Cardiac fibroblast (primary cell): ENCODE measurements around the gene SLC9A1.
"Not testable (repeated sequence)": the region's sequence is repeated elsewhere in the genome, so short reads cannot be mapped to it uniquely, and the experiment has no call there.

Experiments used
- DNase-seq, 2 donors: peaks; one replicate each; pipeline versions ENCODE4 v3.0.0 to v3.0.0-alpha.2; 2010; ENCODE audit warnings: low read depth in 2 of 2
- H3K4me3 ChIP-seq, 2 donors: replicated peaks in 1 of 2; 1 replicate in 1 of 2; 2 replicates in 1 of 2; pipeline ENCODE4 v1.5.1; 2011; ENCODE audit warnings: low read depth in 2 of 2, low read length in 2 of 2, mild to moderate bottlenecking in 2 of 2, moderate library complexity in 1 of 2
- TF ChIP-seq, protein P1 (sequence below): IDR thresholded peaks from one replicate; pipeline ENCODE4 v1.5.1; 2011; ENCODE audit warnings: low read depth, mild to moderate bottlenecking, low read length, inconsistent platforms

Gene SLC9A1

DNA sequence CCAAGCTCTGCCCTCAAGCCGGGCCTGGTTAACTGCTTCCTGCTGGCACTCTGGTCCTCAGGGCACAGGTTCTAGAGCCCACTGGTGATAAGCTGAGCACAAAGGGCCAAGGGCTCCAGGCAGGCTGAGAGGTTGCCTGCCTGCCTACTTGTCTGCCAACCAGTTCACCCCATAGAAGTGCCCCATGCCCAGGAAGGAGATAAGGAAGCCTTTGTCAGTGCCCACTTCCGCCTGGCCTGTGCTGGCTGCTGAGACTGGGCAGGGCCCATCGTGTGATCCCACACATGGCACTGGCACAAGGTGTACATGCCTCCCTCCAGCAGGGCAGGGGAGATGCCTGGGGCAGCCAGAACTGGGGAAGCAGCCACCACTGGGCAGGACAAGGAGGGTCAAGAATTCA lies 24.1 kb downstream of the SLC9A1 start:
- TF ChIP-seq, protein P1, sequence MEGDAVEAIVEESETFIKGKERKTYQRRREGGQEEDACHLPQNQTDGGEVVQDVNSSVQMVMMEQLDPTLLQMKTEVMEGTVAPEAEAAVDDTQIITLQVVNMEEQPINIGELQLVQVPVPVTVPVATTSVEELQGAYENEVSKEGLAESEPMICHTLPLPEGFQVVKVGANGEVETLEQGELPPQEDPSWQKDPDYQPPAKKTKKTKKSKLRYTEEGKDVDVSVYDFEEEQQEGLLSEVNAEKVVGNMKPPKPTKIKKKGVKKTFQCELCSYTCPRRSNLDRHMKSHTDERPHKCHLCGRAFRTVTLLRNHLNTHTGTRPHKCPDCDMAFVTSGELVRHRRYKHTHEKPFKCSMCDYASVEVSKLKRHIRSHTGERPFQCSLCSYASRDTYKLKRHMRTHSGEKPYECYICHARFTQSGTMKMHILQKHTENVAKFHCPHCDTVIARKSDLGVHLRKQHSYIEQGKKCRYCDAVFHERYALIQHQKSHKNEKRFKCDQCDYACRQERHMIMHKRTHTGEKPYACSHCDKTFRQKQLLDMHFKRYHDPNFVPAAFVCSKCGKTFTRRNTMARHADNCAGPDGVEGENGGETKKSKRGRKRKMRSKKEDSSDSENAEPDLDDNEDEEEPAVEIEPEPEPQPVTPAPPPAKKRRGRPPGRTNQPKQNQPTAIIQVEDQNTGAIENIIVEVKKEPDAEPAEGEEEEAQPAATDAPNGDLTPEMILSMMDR: no peak
- DNase-seq: no peak
- H3K4me3 ChIP-seq: no peak overlapping the region

GRCh38 chr1:27129225-27129624 lies 25.7 kb downstream of the SLC9A1 start:
- no peak overlapping the region for H3K4me3 ChIP-seq
- TF ChIP-seq, protein P1: no peak
- no peak for DNase-seq

- H3K4me3 ChIP-seq: no peak overlapping the region
- TF ChIP-seq, protein P1: peak; percentile 1
- DNase-seq: no peak
Measured at GRCh38 chr1:27127419-27127818, 27.5 kb downstream of the SLC9A1 start.

- TF ChIP-seq, protein P1: no peak
- H3K4me3 ChIP-seq: no peak overlapping the region
- no peak for DNase-seq
Measured at GRCh38 chr1:27126391-27126790, 28.5 kb downstream of the SLC9A1 start.

DNA sequence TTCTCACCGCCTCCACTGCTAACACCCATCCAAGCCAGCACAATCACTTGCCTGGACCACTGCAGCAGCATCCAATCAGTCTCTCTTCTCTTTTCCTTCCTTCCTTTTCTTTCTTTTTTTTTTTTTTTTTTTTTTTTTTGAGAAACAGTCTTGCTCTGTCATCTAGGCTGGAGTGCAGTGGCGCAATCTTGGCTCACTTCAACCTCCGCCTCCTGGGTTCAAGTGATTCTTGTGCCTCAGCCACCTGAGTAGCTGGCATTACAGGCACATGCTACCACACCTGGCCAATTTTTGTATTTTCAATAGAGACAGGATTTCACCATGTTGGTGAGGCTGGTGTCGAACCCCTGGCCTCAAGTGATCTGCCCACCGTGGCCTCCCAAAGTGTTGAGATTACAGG lies 29.8 kb downstream of the SLC9A1 start:
- DNase-seq, H3K4me3 ChIP-seq: not testable (repeated sequence)

DNA sequence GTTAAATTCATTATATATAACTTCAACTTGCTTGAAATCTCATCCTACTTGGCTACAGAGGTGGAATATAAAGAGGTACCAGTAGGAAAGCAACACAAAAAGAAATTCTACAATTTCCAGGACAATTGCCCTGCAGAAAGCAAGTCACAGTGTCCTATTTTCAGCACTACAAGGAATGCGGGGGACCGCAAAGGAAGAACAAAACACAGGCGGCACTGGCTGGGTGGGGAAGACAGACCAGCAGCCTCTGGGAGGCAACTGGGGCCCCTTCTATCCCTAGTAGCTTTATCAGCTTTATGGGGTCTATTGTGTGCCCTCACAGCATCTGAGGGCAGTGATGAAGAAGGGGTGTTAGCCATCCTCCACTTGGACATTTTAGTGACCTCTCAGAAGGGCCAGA lies 30.5 kb downstream of the SLC9A1 start:
- TF ChIP-seq, protein P1: no peak
- H3K4me3 ChIP-seq: no peak overlapping the region
- DNase-seq: no peak

- no peak overlapping the region for H3K4me3 ChIP-seq
- peak; percentile 68 to 69 for DNase-seq
Measured at GRCh38 chr1:27122652-27123051, 32.3 kb downstream of the SLC9A1 start.

More at GRCh38 chr1:27122652-27123051, 32.3 kb downstream of the SLC9A1 start:
- TF ChIP-seq, protein P1: no peak
